ENCODE measurements around the gene KCNK1.
"Not testable (repeated sequence)": the region's sequence is repeated elsewhere in the genome, so short reads cannot be mapped to it uniquely, and the experiment has no call there.

The KCNK1 gene

GRCh38 chr1:233681285-233681684 lies 67.4 kb downstream of the KCNK1 start:
- Mint-ChIP-seq H3K4me1 (peaks cover 5% of the 10 kb centered on the region), H3K27me3 (ENCODE audit: low read depth) (peaks cover 7% of the 10 kb centered on the region), H3K9me3 (no peaks in the 10 kb centered on the region), H3K36me3 (ENCODE audit: low read depth) (no peaks in the 10 kb centered on the region), H3K27ac (no peak overlapping the region), H3K4me3 (no peak overlapping the region)
- no peak for TF ChIP-seq CTCF (IDR thresholded peaks at IDR 0.05; ENCODE audit: unreplicated experiment in 3 of 3)

- not testable (repeated sequence) for H3K4me1 Mint-ChIP-seq; H3K9me3 Mint-ChIP-seq; H3K27ac Mint-ChIP-seq; H3K4me3 Mint-ChIP-seq; H3K36me3 Mint-ChIP-seq (ENCODE audit: low read depth)
- H3K27me3 Mint-ChIP-seq (ENCODE audit: low read depth) = peaks cover 22% of the 10 kb centered on the region
Measured at GRCh38 chr1:233686653-233687052, 72.7 kb downstream of the KCNK1 start.

GRCh38 chr1:233689017-233689747 lies 75.3 kb downstream of the KCNK1 start:
- TF ChIP-seq CTCF (IDR thresholded peaks at IDR 0.05; ENCODE audit: unreplicated experiment in 3 of 3) = no peak
- Mint-ChIP-seq H3K9me3 (no peaks in the 10 kb centered on the region), H3K36me3 (ENCODE audit: low read depth) (no peaks in the 10 kb centered on the region), H3K27ac (no peak overlapping the region), H3K4me3 (no peak overlapping the region), H3K4me1 (peaks cover 5% of the 10 kb centered on the region), H3K27me3 (ENCODE audit: low read depth) (peaks cover 23% of the 10 kb centered on the region)

GRCh38 chr1:233689748-233690254 lies 75.9 kb downstream of the KCNK1 start:
- Mint-ChIP-seq H3K4me3 (no peak overlapping the region), H3K27me3 (ENCODE audit: low read depth) (peaks cover 23% of the 10 kb centered on the region), H3K36me3 (ENCODE audit: low read depth) (no peaks in the 10 kb centered on the region), H3K27ac (no peak overlapping the region), H3K9me3 (no peaks in the 10 kb centered on the region), H3K4me1 (peaks cover 6% of the 10 kb centered on the region)
- TF ChIP-seq CTCF (IDR thresholded peaks at IDR 0.05; ENCODE audit: unreplicated experiment in 3 of 3) = no peak

- Mint-ChIP-seq H3K36me3 (ENCODE audit: low read depth) (no peaks in the 10 kb centered on the region), H3K4me3 (no peak overlapping the region), H3K27me3 (ENCODE audit: low read depth) (peaks cover 8% of the 10 kb centered on the region), H3K4me1 (peaks cover 6% of the 10 kb centered on the region), H3K9me3 (peaks cover 10% of the 10 kb centered on the region), H3K27ac (no peak overlapping the region)
- no peak for TF ChIP-seq CTCF (IDR thresholded peaks at IDR 0.05; ENCODE audit: unreplicated experiment in 3 of 3)
Measured at GRCh38 chr1:233695901-233696300, 82.0 kb downstream of the KCNK1 start.

GRCh38 chr1:233700338-233700737 lies 86.4 kb downstream of the KCNK1 start:
- peaks cover 10% of the 10 kb centered on the region for H3K9me3 Mint-ChIP-seq
- no peak overlapping the region for H3K27ac Mint-ChIP-seq
- H3K36me3 Mint-ChIP-seq (ENCODE audit: low read depth) = no peaks in the 10 kb centered on the region
- H3K4me1 Mint-ChIP-seq = peaks cover 17% of the 10 kb centered on the region
- no peak overlapping the region for H3K4me3 Mint-ChIP-seq
- no peak for TF ChIP-seq CTCF (IDR thresholded peaks at IDR 0.05; ENCODE audit: unreplicated experiment in 3 of 3)
- H3K27me3 Mint-ChIP-seq (ENCODE audit: low read depth) = peaks cover 6% of the 10 kb centered on the region
